ENCODE data around the gene SYPL1.

Gene SYPL1

GRCh38 chr7:106129291-106129690 is 17.2 kb upstream of the SYPL1 start:
- H3K9ac ChIP-seq (ENCODE audit: low read depth, low read length) = no peak overlapping the region
- H3K36me3 ChIP-seq (ENCODE audit: insufficient read depth, low read length) = no peaks in the 10 kb centered on the region
- H3K4me1 ChIP-seq (ENCODE audit: insufficient read depth, low read length) = peaks cover 8% of the 10 kb centered on the region; the same call in 1 of the 2 replicates
- no peaks in the 10 kb centered on the region for H3K9me3 ChIP-seq (ENCODE audit: control insufficient read depth, insufficient read depth, low read length)

GRCh38 chr7:106128836-106129235 is 16.7 kb upstream of the SYPL1 start:
- Histone ChIP-seq H3K36me3 (ENCODE audit: insufficient read depth, low read length) (no peaks in the 10 kb centered on the region), H3K9me3 (ENCODE audit: control insufficient read depth, insufficient read depth, low read length) (no peaks in the 10 kb centered on the region), H3K9ac (ENCODE audit: low read depth, low read length) (no peak overlapping the region), H3K4me1 (ENCODE audit: insufficient read depth, low read length) (peaks cover 8% of the 10 kb centered on the region; the same call in 1 of the 2 replicates)

DNA sequence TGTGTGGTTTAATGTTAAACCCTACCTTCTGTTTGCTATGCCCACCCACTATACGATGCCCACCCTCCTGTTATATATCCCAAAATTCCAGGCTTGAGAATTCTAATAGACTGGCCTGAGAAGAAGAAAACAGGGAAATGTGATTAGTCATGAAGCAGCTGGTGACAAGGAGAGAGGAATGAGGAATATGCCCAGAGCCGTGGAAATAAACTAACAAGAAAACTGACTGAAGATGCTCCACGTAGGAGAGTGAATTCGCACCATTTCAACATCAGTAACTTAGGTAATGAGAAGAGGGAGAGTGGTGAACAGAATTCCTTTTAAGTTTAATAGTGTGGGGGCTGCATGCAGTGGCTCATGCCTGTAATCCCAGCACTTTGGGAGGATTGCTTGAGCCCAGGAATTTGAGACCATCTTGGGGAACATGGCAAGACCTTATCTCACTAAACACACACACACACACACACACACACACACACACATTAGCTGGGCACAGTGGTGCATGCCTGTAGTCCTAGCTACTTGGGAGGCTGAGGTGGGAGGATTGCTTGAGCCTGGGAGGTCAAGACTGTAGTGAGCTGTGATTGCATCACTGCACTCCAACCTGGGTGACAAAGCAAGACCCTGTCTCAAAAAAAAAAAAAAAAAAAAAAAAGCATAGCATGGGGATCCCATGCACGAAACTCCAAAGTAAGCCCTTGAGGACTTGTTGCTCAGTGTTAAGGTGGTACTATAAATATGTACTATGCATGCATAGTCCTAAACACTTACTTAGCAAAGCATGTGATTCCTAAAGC is 16.1 kb upstream of the SYPL1 start:
- no peak overlapping the region for H3K9ac ChIP-seq (ENCODE audit: low read depth, low read length)
- H3K9me3 ChIP-seq (ENCODE audit: control insufficient read depth, insufficient read depth, low read length) = no peaks in the 10 kb centered on the region
- peaks cover 8% of the 10 kb centered on the region; the same call in 1 of the 2 replicates for H3K4me1 ChIP-seq (ENCODE audit: insufficient read depth, low read length)
- H3K36me3 ChIP-seq (ENCODE audit: insufficient read depth, low read length) = no peaks in the 10 kb centered on the region

DNA sequence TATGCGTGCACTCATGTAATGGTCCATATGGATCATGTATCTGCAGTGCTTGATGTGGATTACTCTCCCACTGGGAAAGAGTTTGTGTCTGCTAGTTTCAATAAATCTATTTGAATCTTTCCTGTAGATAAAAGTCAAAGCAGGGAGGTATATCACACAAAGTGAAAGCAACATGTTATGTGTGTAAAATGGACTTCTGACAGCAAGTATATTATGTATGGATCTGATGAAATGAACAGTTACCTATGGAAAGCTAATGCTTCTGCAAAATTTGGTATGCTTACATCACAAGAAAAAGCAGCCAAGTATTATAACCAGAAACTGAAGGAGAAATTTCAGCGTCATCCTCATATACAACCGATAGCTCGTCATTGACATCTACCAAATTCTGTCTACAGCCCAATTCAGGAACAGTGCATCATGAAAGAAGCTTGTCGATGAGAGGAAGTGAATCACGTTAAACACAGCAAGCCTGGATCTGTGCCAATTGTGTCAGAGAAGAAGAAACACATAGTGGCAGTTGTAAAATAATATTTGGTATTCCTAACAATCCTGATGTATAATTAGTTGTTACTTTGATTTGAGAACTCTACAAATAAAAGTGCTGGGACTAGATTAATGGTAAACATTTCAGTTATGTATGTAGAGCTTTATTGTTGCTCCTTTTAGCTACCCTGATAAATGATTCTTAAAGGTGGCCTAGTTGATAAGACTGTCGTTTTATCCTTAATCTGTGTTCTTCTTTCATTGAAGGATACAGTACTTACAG is 14.2 kb upstream of the SYPL1 start:
- H3K9ac ChIP-seq (ENCODE audit: low read depth, low read length) = no peak overlapping the region
- peaks cover 13% of the 10 kb centered on the region; the same call in 1 of the 2 replicates for H3K4me1 ChIP-seq (ENCODE audit: insufficient read depth, low read length)
- H3K9me3 ChIP-seq (ENCODE audit: control insufficient read depth, insufficient read depth, low read length) = no peaks in the 10 kb centered on the region
- no peaks in the 10 kb centered on the region for H3K36me3 ChIP-seq (ENCODE audit: insufficient read depth, low read length)

DNA sequence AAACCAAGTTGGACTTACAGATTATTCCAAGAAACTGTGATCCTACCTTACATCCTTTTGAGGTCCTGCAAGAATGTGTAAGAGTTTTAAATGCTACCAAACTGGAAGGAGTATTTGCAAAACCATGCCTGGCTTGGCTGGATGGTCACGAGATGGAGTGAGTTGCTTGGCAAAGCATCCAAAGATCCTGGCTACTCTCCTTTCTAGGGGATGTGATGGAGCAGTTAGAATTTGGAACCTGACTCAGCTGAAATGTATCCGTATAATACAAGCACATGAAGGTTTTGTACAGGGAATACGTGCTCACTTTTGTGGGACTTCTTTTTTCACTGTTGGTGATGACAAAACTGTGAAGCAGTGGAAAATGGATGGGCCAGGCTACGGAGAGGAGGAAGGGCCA is 13.3 kb upstream of the SYPL1 start:
- no peaks in the 10 kb centered on the region for H3K9me3 ChIP-seq (ENCODE audit: control insufficient read depth, insufficient read depth, low read length)
- no peak overlapping the region for H3K9ac ChIP-seq (ENCODE audit: low read depth, low read length)
- no peaks in the 10 kb centered on the region for H3K36me3 ChIP-seq (ENCODE audit: insufficient read depth, low read length)
- H3K4me1 ChIP-seq (ENCODE audit: insufficient read depth, low read length) = peaks cover 17% of the 10 kb centered on the region; the same call in 1 of the 2 replicates

GRCh38 chr7:106124186-106124585 is 12.1 kb upstream of the SYPL1 start:
- peaks cover 22% of the 10 kb centered on the region for H3K4me1 ChIP-seq (ENCODE audit: insufficient read depth, low read length)
- no peaks in the 10 kb centered on the region for H3K36me3 ChIP-seq (ENCODE audit: insufficient read depth, low read length)
- no peaks in the 10 kb centered on the region for H3K9me3 ChIP-seq (ENCODE audit: control insufficient read depth, insufficient read depth, low read length)
- H3K9ac ChIP-seq (ENCODE audit: low read depth, low read length) = no peak overlapping the region

DNA sequence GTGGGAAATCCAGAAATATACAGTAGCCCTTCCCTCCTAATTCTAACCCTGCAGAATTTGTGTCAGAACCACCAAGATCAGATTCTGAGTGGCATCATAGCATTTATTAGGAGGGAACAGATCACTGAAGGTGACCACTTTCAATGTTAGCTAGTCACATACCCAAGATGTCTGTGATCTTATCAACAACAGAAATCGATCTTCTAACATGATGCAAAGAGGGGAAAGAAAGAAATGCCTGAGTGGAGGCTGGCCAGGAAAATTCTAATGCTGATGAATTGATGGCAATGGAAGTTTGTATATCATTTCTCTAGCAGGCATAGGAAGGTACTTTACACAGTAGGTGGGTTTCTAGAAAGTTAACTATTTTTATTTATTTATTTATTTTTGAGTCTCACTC is 10.6 kb upstream of the SYPL1 start:
- H3K36me3 ChIP-seq (ENCODE audit: insufficient read depth, low read length) = no peaks in the 10 kb centered on the region
- no peaks in the 10 kb centered on the region for H3K9me3 ChIP-seq (ENCODE audit: control insufficient read depth, insufficient read depth, low read length)
- H3K4me1 ChIP-seq (ENCODE audit: insufficient read depth, low read length) = peaks cover 18% of the 10 kb centered on the region
- no peak overlapping the region for H3K9ac ChIP-seq (ENCODE audit: low read depth, low read length)

DNA sequence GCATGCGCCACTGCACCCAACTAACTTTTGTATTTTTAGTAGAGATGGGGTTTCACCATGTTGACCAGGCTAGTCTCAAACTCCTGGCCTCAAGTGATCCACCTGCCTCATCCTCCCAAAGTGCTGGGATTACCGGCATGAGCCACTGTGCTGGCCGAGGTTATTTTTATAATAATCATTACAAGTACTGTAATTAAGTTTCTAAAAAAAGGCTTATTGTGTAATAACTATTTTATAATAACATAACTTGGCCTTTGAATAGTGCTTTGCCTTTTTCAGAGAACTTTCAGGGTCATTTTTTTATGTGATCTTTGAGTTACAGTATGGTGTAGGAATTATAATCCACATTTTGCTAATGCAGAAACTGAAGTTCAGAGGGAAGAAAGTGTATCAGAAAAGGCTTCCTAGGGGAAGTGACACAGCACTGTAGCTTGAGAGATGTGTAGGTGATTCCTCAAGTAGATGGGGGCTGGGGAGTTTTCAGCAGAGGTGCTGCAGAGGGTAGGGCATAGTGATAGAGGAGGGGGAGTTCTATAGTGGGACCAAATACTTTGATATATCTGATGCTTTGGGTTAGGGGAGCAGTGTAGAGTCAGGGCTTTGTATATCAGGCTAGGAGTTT is 9.2 kb upstream of the SYPL1 start:
- Histone ChIP-seq H3K9ac (ENCODE audit: low read depth, low read length) (no peak overlapping the region), H3K4me1 (ENCODE audit: insufficient read depth, low read length) (peaks cover 18% of the 10 kb centered on the region), H3K9me3 (ENCODE audit: control insufficient read depth, insufficient read depth, low read length) (no peaks in the 10 kb centered on the region; the same call in 1 of the 2 replicates), H3K36me3 (ENCODE audit: insufficient read depth, low read length) (no peaks in the 10 kb centered on the region)

- no peaks in the 10 kb centered on the region; the same call in 1 of the 2 replicates for H3K9me3 ChIP-seq (ENCODE audit: control insufficient read depth, insufficient read depth, low read length)
- H3K9ac ChIP-seq (ENCODE audit: low read depth, low read length) = no peak overlapping the region
- H3K36me3 ChIP-seq (ENCODE audit: insufficient read depth, low read length) = no peaks in the 10 kb centered on the region
- peaks cover 18% of the 10 kb centered on the region for H3K4me1 ChIP-seq (ENCODE audit: insufficient read depth, low read length)
Observed at GRCh38 chr7:106120500-106120899, 8.4 kb upstream of the SYPL1 start.

- no peaks in the 10 kb centered on the region for H3K36me3 ChIP-seq (ENCODE audit: insufficient read depth, low read length)
- H3K9ac ChIP-seq (ENCODE audit: low read depth, low read length) = no peak overlapping the region; the same call in 1 of the 2 replicates
- H3K4me1 ChIP-seq (ENCODE audit: insufficient read depth, low read length) = peaks cover 18% of the 10 kb centered on the region
- no peaks in the 10 kb centered on the region; the same call in 1 of the 2 replicates for H3K9me3 ChIP-seq (ENCODE audit: control insufficient read depth, insufficient read depth, low read length)
Observed at GRCh38 chr7:106119719-106120118, 7.6 kb upstream of the SYPL1 start.

GRCh38 chr7:106117786-106118544 is 5.9 kb upstream of the SYPL1 start:
- Histone ChIP-seq H3K4me1 (ENCODE audit: insufficient read depth, low read length) (peaks cover 22% of the 10 kb centered on the region), H3K36me3 (ENCODE audit: insufficient read depth, low read length) (no peaks in the 10 kb centered on the region), H3K9ac (ENCODE audit: low read depth, low read length) (no peak overlapping the region), H3K9me3 (ENCODE audit: control insufficient read depth, insufficient read depth, low read length) (no peaks in the 10 kb centered on the region; the same call in 1 of the 2 replicates)

DNA sequence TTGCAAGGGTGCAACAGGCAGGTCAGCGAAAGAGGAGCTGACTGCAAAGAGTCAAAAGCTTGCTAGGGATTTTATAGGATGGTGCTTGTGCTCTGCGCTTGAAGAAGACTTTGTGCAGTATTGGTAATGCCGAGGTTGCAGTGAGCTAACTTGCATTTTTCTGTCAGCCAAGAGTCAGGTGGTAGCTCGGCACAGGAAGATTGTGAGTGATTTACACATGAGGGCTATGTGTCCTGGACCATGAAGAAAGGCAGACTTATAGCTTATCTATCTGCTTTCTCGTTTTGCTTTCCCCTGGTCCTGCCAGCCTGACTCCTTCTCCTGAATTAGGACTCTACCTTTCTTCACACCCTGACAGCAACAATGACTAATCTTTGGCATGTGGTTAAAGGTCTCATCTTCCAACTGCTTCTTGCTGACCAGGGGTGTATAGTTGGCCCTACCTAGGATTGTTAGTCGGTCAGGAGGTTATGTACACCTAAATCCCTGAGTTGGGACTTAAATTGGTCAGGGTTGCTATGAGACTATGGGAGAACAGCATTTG is 4.1 kb upstream of the SYPL1 start:
- H3K9me3 ChIP-seq (ENCODE audit: control insufficient read depth, insufficient read depth, low read length) = no peaks in the 10 kb centered on the region; the same call in 1 of the 2 replicates
- H3K9ac ChIP-seq (ENCODE audit: low read depth, low read length) = no peak overlapping the region
- H3K4me1 ChIP-seq (ENCODE audit: insufficient read depth, low read length) = peaks cover 15% of the 10 kb centered on the region
- H3K36me3 ChIP-seq (ENCODE audit: insufficient read depth, low read length) = no peaks in the 10 kb centered on the region

GRCh38 chr7:106114716-106115383 is 2.7 kb upstream of the SYPL1 start:
- no peaks in the 10 kb centered on the region; the same call in 1 of the 2 replicates for H3K9me3 ChIP-seq (ENCODE audit: control insufficient read depth, insufficient read depth, low read length)
- no peak overlapping the region for H3K9ac ChIP-seq (ENCODE audit: low read depth, low read length)
- no peaks in the 10 kb centered on the region for H3K36me3 ChIP-seq (ENCODE audit: insufficient read depth, low read length)
- peaks cover 9% of the 10 kb centered on the region for H3K4me1 ChIP-seq (ENCODE audit: insufficient read depth, low read length)
